ENCODE data around the gene CKLF.

The CKLF gene

DNA sequence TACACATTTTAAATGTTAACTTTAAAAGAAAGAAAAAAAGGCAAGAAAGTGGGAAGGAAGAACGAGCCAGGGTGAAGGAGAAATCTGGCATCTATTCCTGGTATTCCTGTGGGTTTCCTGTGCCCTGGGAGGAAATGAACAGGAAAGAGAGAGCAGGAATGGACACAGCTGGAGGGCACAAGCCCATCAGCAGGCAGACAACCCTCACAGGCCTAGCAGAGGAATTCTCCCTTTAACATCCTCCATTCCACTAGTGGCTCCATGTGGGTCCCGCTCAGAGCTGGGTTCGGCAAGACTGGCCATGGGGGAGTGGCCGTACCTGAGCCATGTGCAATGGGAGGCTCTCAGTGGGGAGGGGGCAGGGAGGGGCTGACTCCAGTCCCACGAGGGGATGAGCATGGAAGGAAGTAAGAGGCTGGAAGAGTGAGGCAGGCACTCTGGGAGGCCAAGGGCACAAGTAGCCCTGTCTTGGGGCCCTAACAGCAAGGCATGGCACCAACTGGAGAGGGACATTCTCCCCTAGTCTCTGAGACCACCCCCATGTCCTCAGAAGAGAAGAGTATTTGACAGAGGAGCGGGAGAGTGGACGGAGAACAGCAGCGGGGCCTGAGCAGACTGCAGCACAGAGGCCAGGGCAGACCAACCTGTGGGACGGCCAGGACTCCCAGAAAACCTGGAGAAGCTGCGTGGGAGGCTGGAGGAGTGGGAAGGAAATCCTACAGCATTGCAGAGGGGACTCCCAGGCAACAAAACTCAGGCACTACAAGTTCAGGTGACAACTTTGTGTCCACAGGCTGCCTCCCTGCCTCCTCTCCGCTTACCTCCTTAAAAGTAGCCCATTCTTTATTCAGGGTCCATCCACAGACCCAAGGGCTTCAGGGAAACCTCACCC is 32.6 kb upstream of the CKLF start:
- no peak for DNase-seq

DNA sequence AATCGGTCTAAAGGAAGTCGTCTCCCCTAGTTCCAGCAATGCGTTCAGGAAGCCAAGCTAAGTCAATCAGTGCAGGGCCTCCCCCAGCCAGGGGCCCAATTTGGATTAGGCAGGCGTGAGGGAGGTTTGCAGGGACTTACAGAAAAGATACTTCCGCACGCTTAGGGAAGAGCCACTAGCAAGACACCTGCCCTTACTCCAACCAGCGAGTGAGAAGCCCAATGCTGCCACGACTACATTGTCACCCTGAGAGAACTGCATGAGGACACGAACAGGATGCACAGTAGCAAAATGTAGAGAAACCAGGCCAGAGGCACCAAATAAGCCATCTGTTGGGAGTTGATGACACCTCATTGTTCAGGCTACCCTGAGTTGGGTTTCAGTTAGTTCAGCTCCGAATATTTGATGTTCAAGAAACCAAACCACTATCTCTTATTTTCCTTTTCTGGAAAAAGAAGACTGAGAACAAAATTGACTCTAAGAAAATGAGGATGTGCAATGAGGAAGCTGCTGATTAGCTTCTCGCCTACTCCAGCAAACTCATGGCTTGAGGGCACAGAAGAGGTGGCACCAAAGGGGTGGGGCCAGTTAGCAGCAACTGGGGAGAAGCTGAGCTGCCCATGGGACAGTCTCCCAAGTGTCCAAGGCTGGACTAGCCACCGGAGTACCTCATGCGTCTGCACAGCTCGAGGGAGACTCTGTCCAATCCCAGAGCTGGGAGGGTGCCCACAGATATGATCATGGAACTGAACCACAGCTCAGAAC is 31.8 kb upstream of the CKLF start:
- DNase-seq, result no peak

DNA sequence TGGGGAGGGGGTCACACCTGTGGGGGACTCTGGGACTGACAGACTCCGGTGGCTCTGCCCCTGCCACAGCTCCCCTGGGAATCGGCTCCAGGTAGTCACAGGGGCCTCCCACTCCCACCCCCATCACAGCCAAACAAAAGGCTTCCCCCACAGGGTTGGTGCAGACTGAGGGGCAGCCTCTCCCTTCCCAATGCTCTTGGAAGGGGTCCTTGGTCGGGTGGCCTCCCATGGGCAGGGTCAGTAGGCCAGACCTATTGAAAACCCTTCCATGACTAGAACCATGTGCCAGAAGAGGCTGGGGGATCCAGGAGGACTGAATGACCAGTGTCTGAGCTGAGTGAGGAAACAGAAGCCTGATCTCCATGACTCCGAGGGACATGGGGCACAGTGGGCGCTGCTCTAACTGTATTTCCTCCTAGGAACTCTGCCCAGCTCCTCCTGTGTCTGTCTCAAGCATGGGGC is 31.1 kb upstream of the CKLF start:
- no peak for DNase-seq

DNA sequence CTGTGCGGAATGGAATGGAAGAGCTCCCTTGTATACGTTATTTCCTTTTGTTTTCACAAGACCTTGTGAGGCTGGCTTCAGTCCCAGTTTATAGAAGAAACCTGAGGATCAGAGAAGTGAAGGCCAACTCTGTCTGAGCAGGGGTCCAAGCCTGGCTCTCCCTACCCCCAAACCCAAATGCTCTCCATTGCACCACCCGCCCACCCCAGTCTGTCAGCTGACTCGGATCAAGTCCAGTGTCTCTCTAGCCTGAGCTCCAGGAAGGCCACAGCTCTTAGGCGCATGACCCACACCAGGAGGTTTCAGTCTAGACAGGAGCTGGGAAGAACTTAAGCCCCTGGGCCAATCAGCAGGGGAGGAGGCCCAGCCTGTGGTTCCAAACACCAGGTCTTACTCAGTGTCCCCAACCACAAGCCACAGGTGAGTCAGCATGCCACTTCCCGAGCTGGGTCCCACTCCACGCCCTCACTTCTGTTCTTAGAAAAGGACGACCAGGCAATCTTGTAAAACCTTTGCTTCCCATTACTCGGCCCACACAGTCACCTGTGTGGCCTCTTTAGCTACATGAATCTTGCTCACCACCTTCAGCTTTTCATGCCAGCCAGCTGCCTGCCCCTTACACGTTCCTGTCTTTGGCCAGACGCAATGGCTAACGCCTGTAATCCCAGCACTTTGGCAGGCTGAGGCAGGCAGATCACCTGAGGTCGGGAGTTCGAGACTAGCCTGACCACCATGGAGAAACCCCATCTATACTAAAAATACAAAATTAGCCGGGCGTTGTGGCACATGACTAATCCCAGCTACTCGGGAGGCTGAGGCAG is 30.2 kb upstream of the CKLF start:
- peak; percentile 81 to 95 for DNase-seq

DNA sequence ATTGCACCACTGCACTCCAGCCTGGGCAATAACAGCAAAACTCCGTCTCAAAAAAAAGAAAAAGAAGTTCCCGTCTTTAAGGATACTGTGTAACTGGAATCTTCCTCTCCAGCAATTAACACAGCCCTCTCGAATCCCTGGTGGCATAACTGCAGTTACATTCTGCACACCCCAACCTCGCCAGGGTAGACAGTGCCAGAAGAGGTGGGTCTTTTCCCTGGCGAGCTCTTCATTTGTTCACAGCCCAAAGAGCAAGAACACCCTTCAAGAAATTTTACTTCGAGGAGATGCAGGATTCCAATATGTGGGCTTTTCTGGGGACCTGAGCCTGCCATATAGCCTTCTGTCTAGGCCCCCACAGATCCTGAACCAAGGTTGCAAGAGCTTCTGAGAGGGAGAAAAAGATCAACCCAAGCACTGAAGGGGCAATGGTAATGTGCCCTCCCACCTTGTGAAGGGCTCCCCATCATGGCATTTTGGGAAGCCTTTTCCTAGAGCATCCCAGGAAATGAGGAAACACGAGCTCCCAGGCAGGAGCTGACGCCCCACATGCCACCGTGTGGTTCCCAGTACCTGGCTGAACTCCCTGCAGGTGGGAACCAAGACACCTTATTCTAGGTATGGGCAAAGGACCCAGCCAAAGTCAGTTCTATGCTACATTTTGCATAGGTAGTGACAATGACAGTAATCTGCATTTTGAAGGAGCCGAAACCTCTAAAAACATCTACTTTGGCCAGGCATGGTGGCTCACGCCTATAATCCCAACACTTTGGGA is 29.4 kb upstream of the CKLF start:
- DNase-seq, result no peak

DNA sequence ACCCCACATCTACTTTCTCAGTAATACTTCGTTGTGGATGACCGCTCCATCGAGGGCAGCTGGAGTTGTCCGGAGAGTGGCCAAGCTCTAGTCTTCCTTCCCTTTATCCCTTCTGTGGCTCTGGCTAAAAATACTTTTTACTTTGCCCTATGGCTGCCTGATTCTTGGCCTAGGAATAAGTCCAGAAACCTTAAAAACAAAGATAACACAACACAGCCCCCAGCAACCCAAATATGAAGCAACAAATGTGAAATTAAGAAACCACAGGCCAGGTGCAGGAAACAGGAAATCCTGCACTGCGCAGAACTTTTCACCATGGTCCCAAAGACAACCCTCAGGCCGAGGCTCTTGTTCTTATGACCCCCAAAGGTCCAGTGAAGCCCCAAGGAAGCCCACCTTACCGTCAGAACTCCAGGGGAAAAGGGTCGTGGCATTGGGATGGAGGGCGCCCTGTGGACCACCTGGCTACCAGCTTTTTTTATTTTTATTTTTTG is 28.5 kb upstream of the CKLF start:
- no peak for DNase-seq

DNA sequence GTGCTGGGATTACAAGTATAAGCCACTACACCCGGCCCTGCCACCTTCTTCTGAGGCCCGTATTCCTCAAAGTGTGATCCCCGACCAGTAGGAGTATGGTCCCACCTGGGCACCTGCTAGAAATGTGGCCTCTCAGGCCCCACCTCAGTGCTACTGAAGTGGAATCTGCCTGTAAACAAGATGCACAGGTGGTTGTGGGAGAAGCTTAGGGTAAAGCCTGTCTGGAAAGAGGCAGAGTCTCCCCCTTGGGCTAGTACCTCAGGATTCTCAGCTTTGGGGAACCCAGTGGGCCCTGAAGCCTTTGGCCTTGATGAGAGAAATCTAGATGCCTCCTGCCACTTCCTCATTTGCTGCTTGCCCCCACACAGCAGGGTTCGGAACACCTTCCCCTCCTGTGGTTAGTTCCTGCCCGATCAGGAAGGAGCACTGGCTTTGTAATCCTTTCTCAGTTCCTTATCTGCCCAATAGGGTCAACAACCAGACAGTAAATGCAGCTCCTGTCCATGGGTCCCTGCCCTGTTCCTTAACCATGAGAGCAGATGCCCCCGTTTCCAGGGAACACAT is 27.7 kb upstream of the CKLF start:
- no peak for DNase-seq

DNA sequence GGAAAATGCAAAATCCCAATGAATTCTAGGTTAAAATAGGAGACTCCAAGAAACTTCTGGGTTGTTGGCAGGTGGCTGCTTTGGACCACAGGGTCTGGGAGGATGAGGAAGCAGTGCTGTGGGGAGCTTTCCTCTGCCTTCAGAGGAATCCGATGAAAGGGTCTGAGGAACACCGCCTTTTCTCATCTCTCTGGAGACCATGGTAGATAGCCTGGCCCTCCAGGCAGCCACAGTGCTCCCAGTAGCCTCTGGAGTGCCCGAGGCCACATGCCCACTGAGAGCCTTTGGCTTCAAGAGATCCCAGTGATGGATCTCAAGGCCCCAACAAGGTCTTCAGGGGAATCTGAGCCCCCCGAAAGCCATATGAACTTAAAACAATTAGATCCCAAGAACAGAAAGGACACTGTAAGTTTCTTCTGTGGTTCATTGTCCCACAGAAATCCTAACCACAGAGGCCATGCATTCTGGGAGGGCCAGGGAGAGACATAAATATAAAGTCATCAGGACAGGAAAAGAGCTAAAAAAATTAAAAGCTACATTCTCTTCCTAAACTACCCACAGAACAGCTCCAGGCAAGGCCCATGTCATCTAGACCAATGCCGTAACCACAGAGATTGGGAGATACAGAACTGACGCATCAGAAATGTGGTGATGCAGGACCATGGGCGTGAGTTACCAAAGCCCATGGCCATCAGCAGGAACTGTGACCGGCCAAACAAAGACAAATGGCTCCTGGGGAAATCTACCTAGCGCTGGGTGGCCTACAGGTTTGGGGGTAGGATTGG is 26.8 kb upstream of the CKLF start:
- DNase-seq, result no peak

DNA sequence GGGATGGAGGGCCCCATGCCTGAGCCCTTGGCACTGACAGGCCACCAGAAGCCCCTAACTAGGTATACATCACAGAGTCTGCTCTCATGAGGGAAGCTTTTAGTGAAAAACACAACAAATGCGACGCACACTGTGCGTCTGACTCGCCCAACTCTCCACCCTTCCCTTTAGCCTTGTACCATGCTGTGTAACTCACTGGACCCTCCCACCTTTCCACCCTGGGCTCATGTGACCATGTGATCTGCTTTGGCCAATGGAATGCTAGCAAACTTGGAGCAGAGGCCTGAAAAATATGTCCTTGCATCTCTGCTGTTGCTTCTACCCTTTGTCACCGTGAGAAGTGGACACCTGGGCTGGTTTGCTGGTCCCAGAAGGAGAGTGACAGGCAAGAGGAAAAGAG is 24.1 kb upstream of the CKLF start:
- DNase-seq, result no peak

DNA sequence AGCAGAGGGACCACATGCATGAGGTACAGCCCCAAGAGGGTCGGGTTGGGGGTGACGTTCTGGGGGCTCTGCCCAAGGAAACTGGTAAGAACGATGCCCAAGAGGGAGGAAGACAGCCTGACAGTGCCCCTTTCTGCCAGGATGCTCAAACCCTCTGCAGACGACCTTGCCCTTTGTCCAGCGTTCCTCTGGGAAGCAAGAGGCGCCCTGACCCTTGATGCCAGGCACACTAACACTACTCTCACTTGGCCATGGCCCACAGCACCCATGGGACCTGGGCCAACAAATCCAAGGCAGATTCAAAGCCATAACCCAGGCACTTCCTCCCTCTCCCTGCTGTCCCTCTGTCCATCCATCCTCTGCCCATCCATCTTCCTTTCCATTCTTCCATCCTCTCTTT is 22.9 kb upstream of the CKLF start:
- no peak for DNase-seq

DNA sequence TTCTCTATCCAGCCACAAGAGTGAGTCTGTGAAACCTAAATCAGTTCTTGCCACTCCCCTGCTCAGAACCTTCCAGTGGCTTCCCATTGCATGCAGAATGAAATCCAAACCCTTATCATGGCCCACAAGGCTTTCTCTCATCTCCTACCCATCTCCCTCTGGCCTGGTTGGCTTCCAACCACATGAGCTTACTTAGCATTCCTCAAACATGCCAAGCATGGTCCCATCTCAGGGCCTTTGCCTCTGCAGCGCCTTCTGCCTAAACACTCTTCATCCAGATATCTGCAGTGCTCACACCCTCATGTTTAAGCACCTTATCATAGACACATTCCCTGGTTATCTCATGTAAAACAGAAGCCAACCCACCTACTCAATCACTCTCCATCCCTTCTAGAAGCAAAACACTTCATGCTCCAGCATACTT is 18.0 kb upstream of the CKLF start:
- no peak for DNase-seq

DNA sequence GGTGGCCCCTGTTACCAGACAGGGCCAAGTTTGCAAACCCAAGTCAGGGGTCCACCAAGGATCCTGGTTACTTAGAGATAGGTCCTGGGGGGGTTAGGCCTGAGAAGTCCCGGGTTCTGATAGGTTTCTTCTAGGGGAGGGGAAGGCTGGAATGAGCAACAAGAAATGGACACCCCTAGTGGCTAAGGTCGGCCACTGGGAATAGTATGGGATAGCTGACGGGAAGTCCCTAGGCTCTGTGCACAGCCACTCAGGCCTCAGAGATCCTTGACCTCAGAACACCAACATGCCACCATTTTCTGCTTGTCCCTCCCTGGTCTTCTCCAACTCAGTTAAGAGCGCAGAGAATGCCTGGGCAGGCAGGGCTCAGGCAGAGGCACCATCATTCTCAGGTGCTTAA is 15.9 kb upstream of the CKLF start:
- DNase-seq, result no peak

DNA sequence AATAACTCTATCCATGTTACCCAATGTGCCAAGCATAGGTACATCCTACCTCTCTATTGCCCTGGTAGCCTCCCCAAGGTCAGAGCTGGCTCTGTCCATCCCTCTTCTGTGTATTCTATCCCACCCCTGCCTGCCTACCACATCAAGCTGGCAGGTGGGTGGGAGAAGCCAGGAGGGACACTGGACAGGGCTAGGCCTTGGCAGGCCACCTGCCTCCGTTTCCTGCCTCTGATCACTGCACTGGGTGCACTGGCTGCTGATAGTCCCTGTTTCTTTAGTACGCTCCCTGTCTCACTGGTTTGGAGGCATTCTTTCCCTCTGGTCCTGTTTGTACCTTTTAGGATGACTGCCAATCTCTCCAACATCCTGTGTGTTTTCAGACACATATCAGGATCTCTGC is 15.1 kb upstream of the CKLF start:
- DNase-seq, result no peak

DNA sequence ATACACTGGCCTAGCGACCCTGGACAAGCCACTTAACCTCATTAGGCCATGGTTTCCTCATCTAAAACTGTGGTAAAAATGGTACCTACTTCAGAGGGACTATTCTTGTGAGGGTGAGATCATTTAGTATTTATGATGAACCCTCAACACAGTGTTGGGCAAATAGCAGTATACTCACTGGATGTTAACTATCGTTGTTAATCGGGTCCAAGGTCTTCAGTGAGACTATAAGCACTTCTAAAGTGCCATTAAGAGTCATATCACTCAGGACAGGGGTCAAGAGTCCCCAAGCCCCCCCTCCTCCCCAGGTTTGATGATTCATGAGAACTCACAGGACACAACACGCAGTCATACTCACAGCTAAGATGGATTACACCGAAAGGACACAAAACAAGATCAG is 13.5 kb upstream of the CKLF start:
- DNase-seq, result no peak

DNA sequence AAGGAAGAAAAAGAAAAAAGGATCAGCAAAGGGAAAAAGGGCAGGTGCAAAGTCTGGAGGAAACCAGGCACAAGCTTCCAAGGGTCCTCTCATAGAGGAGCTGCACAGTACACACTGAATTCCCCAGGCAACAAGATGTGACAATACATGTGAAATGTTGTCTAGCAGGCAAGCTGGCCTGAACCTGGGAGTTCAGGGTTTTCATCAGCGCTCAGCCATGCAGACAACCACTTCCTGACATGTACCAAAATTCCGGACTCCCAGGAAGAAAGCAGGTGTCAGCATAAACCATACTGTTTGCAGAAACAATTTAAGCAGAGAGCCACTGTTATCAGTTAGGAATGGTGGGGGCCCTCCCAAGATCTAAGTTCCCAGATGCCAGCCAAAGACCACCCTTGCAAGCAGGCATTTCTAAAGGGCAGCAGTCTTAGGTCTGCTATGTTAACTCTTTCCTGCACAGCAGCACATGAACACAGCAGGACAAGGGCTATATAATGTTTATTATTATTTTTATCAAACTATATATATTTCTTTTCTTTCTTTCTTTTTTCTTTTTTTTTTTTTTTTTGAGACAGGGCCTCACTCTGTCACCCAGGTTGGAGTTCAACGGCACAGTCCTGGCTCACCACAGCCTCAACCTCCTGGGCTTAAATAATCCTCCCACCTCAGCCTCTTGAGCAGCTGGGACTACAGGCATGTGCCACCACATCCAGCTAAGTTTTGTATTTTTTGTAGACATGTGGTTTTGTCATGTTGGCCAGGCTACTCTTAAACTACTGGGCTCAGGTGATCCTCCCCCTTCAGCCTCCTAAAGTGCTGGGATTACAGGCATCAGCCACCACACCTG is 12.5 kb upstream of the CKLF start:
- DNase-seq, result no peak

DNA sequence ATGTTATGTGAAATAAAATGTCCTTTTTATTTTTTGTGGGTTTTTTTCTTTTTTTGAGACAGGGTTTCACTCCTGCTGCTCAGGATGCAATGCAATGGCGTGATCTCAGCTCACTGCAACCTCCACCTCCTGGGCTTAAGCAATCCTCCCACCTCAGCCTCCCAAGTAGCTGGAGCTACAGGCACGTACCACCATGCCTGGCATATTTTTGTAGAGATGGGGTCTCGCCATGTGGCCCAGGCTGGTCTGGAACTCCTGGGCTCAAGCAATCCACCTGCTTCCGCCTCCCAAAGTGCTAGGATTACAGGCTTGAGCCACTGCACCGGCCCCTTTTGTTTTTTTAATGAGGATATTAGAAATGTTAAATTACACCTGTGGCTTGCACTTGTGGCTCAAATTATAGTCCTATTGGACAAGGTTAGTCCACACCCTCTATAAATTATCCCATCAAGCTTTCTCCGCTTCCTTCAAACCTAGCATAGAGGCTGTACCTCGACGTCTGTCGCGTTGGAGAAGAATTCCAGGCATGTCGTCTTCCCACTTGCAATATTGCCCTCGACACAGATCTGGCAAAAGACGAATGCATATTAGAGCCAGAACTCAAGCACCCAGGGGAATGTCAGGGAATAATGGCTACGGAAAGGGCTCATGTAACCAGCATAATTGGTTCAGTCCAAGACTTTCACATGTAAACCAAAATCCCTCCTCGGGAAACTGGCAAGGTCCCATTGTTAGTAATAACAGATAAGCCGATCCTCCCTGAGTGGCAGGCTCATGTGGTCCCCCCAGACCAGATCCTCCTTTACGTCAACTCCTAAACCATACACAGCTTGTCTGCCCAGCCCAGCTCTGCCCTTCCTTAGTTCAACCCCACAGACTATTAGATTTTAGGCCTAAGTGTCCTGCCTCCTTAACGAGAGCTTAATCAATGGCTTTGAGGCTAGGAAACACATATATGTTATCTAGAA is 10.7 kb upstream of the CKLF start:
- no peak for DNase-seq

DNA sequence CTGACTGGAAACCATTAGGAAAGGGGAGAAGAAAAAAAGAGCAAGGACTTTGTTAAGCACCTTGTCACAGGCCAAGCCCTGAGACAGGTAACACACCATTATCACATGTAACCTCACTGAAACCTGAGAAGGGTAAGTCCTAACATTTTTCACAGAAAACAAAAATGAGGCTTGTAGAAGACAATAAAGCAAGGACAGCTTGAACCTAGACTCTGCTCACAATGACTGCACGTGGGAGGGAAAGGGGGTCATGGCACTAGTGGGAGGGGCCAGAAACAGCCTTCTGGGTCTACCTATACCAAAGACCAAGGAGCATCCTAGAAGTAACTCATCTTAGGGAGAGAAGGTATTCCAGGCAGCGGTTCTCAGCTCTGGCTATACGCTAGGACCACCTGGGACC is 10.0 kb upstream of the CKLF start:
- DNase-seq, result no peak

DNA sequence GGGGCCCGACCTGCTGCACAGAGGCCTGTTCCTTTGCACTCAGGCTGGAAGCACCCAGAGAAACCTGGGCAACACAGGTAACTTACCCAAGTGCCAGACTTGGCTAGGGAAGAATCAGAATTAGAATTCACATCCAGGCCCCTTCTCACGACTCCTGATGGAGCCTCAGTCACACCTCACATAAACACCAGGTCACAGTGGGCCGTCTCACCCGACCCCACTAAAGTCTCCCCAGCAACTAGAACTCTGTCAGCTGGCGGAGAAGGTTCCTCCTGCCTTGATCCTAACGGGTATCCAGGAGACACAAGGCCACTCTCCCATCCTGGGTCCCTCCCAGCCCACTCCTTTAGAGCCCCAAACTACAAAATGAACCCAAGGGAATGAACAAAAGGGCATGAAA is 8.8 kb upstream of the CKLF start:
- no peak for DNase-seq
